Nephron (organoid): ENCODE measurements around the gene RASGRP4.
"Not testable (repeated sequence)": the region's sequence is repeated elsewhere in the genome, so short reads cannot be mapped to it uniquely, and the experiment has no call there.

Source experiments
- H3K27ac Mint-ChIP-seq, 3 experiments: 2 replicates each; pipeline ENCODE4 v1.8.0; 2020; ENCODE audit warnings: mixed read lengths in 3 of 3, mild to moderate bottlenecking in 2 of 3, moderate library complexity in 1 of 3
- H3K27me3 Mint-ChIP-seq: 2 replicates; pipeline ENCODE4 v1.8.0; 2021; ENCODE audit warnings: low read depth, mild to moderate bottlenecking, moderate library complexity, mixed read lengths
- H3K36me3 Mint-ChIP-seq: 2 replicates; pipeline ENCODE4 v1.8.0; 2020; ENCODE audit warnings: low read depth, mixed read lengths
- H3K4me1 Mint-ChIP-seq: 2 replicates; pipeline ENCODE4 v1.8.0; 2020; ENCODE audit warnings: mixed read lengths
- H3K4me3 Mint-ChIP-seq, 3 experiments: 2 replicates each; pipeline ENCODE4 v1.8.0; 2020; ENCODE audit warnings: mild to moderate bottlenecking in 3 of 3, mixed read lengths in 3 of 3, moderate library complexity in 2 of 3
- H3K9me3 Mint-ChIP-seq: 2 replicates; pipeline ENCODE4 v1.8.0; 2020; ENCODE audit warnings: mixed read lengths
- TF ChIP-seq, protein P1 (sequence below), 3 experiments: fragments of 200-600 bp; sonication (generic); IDR thresholded peaks; one replicate each; pipeline ENCODE4 v1.5.0; 2021; ENCODE audit warnings: antibody characterized with exemption in 3 of 3; ENCODE audit not compliant: unreplicated experiment in 3 of 3

RASGRP4 gene

GRCh38 chr19:38434549-38435051 is 8.6 kb upstream of the RASGRP4 start:
- peak overlapping the region; percentile 80 to 92 (median 87) for H3K4me3 Mint-ChIP-seq
- peaks cover 25% of the 10 kb centered on the region for H3K4me1 Mint-ChIP-seq
- TF ChIP-seq, protein P1, sequence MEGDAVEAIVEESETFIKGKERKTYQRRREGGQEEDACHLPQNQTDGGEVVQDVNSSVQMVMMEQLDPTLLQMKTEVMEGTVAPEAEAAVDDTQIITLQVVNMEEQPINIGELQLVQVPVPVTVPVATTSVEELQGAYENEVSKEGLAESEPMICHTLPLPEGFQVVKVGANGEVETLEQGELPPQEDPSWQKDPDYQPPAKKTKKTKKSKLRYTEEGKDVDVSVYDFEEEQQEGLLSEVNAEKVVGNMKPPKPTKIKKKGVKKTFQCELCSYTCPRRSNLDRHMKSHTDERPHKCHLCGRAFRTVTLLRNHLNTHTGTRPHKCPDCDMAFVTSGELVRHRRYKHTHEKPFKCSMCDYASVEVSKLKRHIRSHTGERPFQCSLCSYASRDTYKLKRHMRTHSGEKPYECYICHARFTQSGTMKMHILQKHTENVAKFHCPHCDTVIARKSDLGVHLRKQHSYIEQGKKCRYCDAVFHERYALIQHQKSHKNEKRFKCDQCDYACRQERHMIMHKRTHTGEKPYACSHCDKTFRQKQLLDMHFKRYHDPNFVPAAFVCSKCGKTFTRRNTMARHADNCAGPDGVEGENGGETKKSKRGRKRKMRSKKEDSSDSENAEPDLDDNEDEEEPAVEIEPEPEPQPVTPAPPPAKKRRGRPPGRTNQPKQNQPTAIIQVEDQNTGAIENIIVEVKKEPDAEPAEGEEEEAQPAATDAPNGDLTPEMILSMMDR (IDR thresholded peaks at IDR 0.05; ENCODE audit: unreplicated experiment in 3 of 3), result no peak
- peak overlapping the region; percentile 50 to 92 (median 86) for H3K27ac Mint-ChIP-seq
- no peaks in the 10 kb centered on the region for H3K36me3 Mint-ChIP-seq
- H3K27me3 Mint-ChIP-seq, result peaks cover 13% of the 10 kb centered on the region
- H3K9me3 Mint-ChIP-seq, result no peaks in the 10 kb centered on the region

GRCh38 chr19:38433268-38433733 is 7.3 kb upstream of the RASGRP4 start, which contains the start of gene RYR1:
Gene RYR1, plus strand, starts transcription at chr19:38433691. Its CDS starts 139 bp downstream, at chr19:38433830.
- peak within 1 kb of the TSS; percentile 50 to 92 (median 86) for H3K27ac Mint-ChIP-seq
- TF ChIP-seq, protein P1 (IDR thresholded peaks at IDR 0.05; ENCODE audit: unreplicated experiment in 3 of 3), result no peak
- peaks cover 13% of the 10 kb centered on the region for H3K27me3 Mint-ChIP-seq
- H3K9me3 Mint-ChIP-seq, result no peaks in the 10 kb centered on the region
- H3K4me3 Mint-ChIP-seq, result peak within 1 kb of the TSS; percentile 80 to 92 (median 87)
- H3K36me3 Mint-ChIP-seq, result no peaks in the 10 kb centered on the region
- H3K4me1 Mint-ChIP-seq, result peaks cover 24% of the 10 kb centered on the region

DNA sequence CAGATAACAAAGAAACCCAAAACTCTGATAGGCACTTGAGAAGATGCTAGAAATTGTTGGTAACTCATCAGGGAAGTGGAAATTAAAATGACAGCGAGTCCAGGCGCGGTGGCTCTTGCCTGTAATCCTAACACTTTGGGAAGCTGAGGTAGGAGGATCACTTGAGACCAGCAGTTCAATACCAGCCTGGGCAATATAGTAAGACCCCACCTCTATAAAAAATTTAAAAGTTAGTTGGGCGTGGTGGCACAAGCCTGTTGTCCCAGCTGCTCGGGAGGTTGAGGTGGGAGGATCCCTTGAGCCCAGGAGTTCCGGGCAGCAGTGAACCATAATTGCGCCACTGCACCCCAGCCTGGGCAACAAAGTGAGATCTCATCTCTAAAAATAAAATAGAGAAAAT is 4.9 kb upstream of the RASGRP4 start:
- TF ChIP-seq, protein P1 (IDR thresholded peaks at IDR 0.05; ENCODE audit: unreplicated experiment in 3 of 3), result no peak
- Mint-ChIP-seq H3K27me3 (peaks cover 13% of the 10 kb centered on the region), H3K36me3 (no peaks in the 10 kb centered on the region)

GRCh38 chr19:38429811-38430156 is 3.8 kb upstream of the RASGRP4 start:
- TF ChIP-seq, protein P1 (IDR thresholded peaks at IDR 0.05; ENCODE audit: unreplicated experiment in 3 of 3), result no peak
- Mint-ChIP-seq H3K9me3 (no peaks in the 10 kb centered on the region), H3K27ac (no peak overlapping the region), H3K4me3 (no peak overlapping the region), H3K36me3 (no peaks in the 10 kb centered on the region), H3K27me3 (peaks cover 13% of the 10 kb centered on the region), H3K4me1 (peaks cover 19% of the 10 kb centered on the region)

More for the DNA sequence above, 4.9 kb upstream of the RASGRP4 start:
- H3K4me3 Mint-ChIP-seq, result no peak overlapping the region
- peaks cover 19% of the 10 kb centered on the region for H3K4me1 Mint-ChIP-seq
- H3K9me3 Mint-ChIP-seq, result no peaks in the 10 kb centered on the region
- H3K27ac Mint-ChIP-seq, result no peak overlapping the region

DNA sequence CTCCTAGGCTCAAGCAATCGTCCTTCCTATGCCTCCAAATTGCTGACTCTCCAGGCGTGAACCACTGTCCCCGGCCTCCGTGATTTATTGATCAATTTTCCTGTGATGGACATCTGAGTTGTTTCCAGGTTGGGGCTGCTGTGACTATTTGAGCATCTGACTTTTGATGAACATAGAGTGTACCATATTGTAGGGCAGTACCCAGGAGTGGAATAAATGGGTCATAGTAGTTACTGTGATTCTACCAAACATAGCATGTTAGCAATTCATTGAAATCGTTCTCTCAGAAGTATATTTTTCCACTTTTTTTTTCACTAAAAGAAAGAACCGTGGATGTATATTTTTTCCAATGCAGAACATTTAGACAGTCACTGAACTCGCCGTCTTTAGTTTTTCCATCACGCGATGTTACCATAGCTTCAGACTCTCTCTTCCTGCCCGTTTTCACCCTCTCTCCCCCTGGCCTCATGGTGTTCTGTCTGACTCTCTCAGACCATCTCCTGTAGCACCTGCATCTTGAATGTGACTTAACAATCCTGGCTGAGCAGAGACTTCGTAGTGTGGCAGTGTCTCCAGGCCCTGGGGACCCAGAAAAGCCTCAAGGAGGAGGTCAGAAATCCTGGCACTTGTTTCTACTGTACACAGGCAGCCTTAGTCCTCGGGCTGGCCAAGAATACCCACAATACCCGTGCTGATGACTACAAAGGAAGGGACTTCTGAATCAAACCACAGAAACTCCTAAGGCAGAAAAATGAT is 3.2 kb upstream of the RASGRP4 start:
- Mint-ChIP-seq H3K4me3 (no peak overlapping the region), H3K36me3 (no peaks in the 10 kb centered on the region), H3K9me3 (no peaks in the 10 kb centered on the region), H3K4me1 (peaks cover 15% of the 10 kb centered on the region), H3K27me3 (peaks cover 10% of the 10 kb centered on the region), H3K27ac (peak overlapping the region in 1 of 3 experiments; percentile 20)
- TF ChIP-seq, protein P1 (IDR thresholded peaks at IDR 0.05; ENCODE audit: unreplicated experiment in 3 of 3), result no peak

DNA sequence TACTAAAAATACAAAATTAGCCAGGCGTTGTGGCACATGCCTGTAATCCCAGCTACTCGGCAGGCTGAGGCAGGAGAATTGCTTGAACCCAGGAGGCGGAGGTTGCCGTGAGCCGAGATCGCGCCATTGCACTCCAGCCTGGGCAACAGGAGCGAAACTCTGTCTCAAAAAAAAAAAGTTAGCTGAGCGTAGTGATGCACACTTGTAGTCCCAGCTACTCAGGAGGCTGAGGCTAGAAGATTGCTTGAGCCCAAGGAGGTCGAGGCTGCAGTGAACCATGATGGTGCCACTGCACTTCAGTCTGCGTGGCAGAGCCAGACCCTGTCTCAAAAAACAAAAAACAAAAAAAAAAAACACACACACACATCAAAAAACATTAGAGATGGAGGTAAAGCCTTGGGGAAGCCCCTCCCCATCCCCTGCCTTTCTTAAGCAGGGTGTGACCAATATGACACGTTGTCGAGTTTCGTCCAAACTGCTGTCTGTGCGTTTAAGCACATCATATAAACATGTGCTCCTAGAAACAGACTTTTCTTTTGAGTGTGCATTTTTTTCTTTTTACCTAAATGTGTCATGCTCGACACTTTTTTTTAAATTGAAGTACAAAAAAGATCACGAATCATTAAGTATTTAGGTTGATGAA is 1.1 kb upstream of the RASGRP4 start:
- not testable (repeated sequence) for H3K27ac Mint-ChIP-seq, H3K9me3 Mint-ChIP-seq, H3K4me1 Mint-ChIP-seq, H3K36me3 Mint-ChIP-seq, H3K4me3 Mint-ChIP-seq, H3K27me3 Mint-ChIP-seq
